Breast epithelium (tissue), 4 donors: ENCODE measurements around the gene CRTC1. TPM values are rescaled to one million over a fixed set of nuclear protein-coding genes. Genes with fewer than 3 reads are reported as not detected.
A peak's percentile ranks its signal among the peaks of the same experiment; 100 is the strongest.
"Not testable (repeated sequence)": the region's sequence is repeated elsewhere in the genome, so short reads cannot be mapped to it uniquely, and the experiment has no call there.

Source experiments
- DNase-seq, 2 donors: peaks; one replicate each; pipeline ENCODE4 v3.0.0-alpha.2; 2019; ENCODE audit warnings: low spot score in 2 of 2
- H3K27ac ChIP-seq, 2 donors: fragments of 200-600 bp; sonication (generic) in 1 of 2; one replicate each; pipeline ENCODE4 v1.5.1; 2016 to 2019; ENCODE audit warnings: mild to moderate bottlenecking in 1 of 2
- H3K27me3 ChIP-seq, 2 donors: fragments of 200-600 bp; sonication (generic) in 1 of 2; one replicate each; pipeline versions ENCODE4 v1.5.1 to v1.6.0; 2017 to 2019; ENCODE audit warnings: control low read depth in 1 of 2, mild to moderate bottlenecking in 1 of 2
- H3K36me3 ChIP-seq: fragments of 200-600 bp; one replicate; pipeline ENCODE4 v1.5.1; 2019
- H3K4me1 ChIP-seq, 2 donors: fragments of 200-600 bp; sonication (generic); one replicate each; pipeline ENCODE4 v1.5.1; 2016 to 2019; ENCODE audit warnings: control low read depth in 1 of 2
- H3K4me3 ChIP-seq, 3 donors: fragments of 200-600 bp; sonication (generic); 1 replicate in 2 of 3; 2 replicates in 1 of 3; pipeline ENCODE4 v1.5.1; 2016 to 2019; ENCODE audit warnings: mild to moderate bottlenecking in 3 of 3, moderate library complexity in 2 of 3
- H3K9me3 ChIP-seq, 2 donors: fragments of 200-600 bp; sonication (generic) in 1 of 2; one replicate each; pipeline ENCODE4 v1.5.1; 2016 to 2019; ENCODE audit warnings: control low read depth in 1 of 2
- CTCF ChIP-seq, 3 donors: fragments of 450-650 bp; IDR thresholded peaks; one replicate each; pipeline ENCODE4 v1.5.1; 2016 to 2017; ENCODE audit warnings: antibody characterized with exemption in 3 of 3, mild to moderate bottlenecking in 3 of 3, moderate library complexity in 3 of 3
- POLR2A ChIP-seq: fragments of 450-650 bp; IDR thresholded peaks from one replicate; pipeline ENCODE4 v1.6.1; 2016; ENCODE audit warnings: antibody characterized with exemption, mild to moderate bottlenecking, moderate library complexity
- POLR2AphosphoS5 ChIP-seq, 3 donors: sonication (generic); formaldehyde crosslinking; IDR thresholded peaks; one replicate each; pipeline ENCODE4 v1.6.1; 2017; ENCODE audit warnings: antibody characterized with exemption in 3 of 3
- intact Hi-C: fragments of 100-400 bp; cut with DNase I; formaldehyde crosslinking; loops from one replicate; pipeline ENCODE4 v1.15.1; 2023; ENCODE audit warnings: low total_unique reads
- total RNA-seq, 3 donors: library from RNA; depleted of rRNA; stranded (reverse); fragments of >200 nt; gene quantifications; one replicate each; pipeline ENCODE4 v1.1.0, GENCODE V29; 2016

The CRTC1 gene
- total RNA-seq, 3 donors from 2014 or later, result 4.8 to 6.1 (median 5.9) TPM

- peaks cover 2% of the 10 kb centered on the region for H3K36me3 ChIP-seq
- intact Hi-C loops, result no loop called here
- peak overlapping the region; percentile 17 to 66 for H3K27ac ChIP-seq
- H3K27me3 ChIP-seq, result no peaks in the 10 kb centered on the region
- no peak overlapping the region for H3K4me3 ChIP-seq
- no peak for TF ChIP-seq POLR2A
- no peak for TF ChIP-seq CTCF (IDR thresholded peaks at IDR 0.05)
- no peak for TF ChIP-seq POLR2AphosphoS5 (IDR thresholded peaks at IDR 0.05)
- no peak for DNase-seq
- no peaks in the 10 kb centered on the region for H3K4me1 ChIP-seq
- H3K9me3 ChIP-seq, result no peaks in the 10 kb centered on the region
Observed at GRCh38 chr19:18672606-18673337, 10.7 kb upstream of the CRTC1 start.

- intact Hi-C loops, result no loop called here
- TF ChIP-seq POLR2A (no peak), CTCF (IDR thresholded peaks at IDR 0.05) (no peak), POLR2AphosphoS5 (IDR thresholded peaks at IDR 0.05) (no peak)
- H3K4me1 ChIP-seq, result no peaks in the 10 kb centered on the region
- DNase-seq, result no peak
- H3K4me3 ChIP-seq, result no peak overlapping the region
- H3K27ac ChIP-seq, result no peak overlapping the region
- H3K27me3 ChIP-seq, result no peaks in the 10 kb centered on the region
- no peaks in the 10 kb centered on the region for H3K9me3 ChIP-seq
- no peaks in the 10 kb centered on the region for H3K36me3 ChIP-seq
Observed at GRCh38 chr19:18674616-18675015, 8.9 kb upstream of the CRTC1 start.

GRCh38 chr19:18675779-18676178 lies 7.7 kb upstream of the CRTC1 start:
- Histone ChIP-seq H3K36me3 (no peaks in the 10 kb centered on the region), H3K27me3 (no peaks in the 10 kb centered on the region), H3K27ac (no peak overlapping the region), H3K4me3 (no peak overlapping the region), H3K4me1 (no peaks in the 10 kb centered on the region), H3K9me3 (no peaks in the 10 kb centered on the region)
- no peak for TF ChIP-seq CTCF (IDR thresholded peaks at IDR 0.05)
- TF ChIP-seq POLR2AphosphoS5 (IDR thresholded peaks at IDR 0.05), result no peak
- no peak for TF ChIP-seq POLR2A
- DNase-seq, result no peak
- intact Hi-C loops, result no loop called here

- no peaks in the 10 kb centered on the region for H3K36me3 ChIP-seq
- no peaks in the 10 kb centered on the region for H3K27me3 ChIP-seq
- TF ChIP-seq POLR2A (no peak), POLR2AphosphoS5 (IDR thresholded peaks at IDR 0.05) (no peak), CTCF (IDR thresholded peaks at IDR 0.05) (no peak)
- no peak overlapping the region for H3K27ac ChIP-seq
- no peaks in the 10 kb centered on the region for H3K4me1 ChIP-seq
- H3K9me3 ChIP-seq, result no peaks in the 10 kb centered on the region
- H3K4me3 ChIP-seq, result no peak overlapping the region
- intact Hi-C loops, result no loop called here
- no peak for DNase-seq
Observed at GRCh38 chr19:18676692-18677091, 6.8 kb upstream of the CRTC1 start.

- no peak overlapping the region for H3K27ac ChIP-seq
- H3K9me3 ChIP-seq, result no peaks in the 10 kb centered on the region
- no peak for TF ChIP-seq POLR2A
- TF ChIP-seq CTCF (IDR thresholded peaks at IDR 0.05), result no peak
- TF ChIP-seq POLR2AphosphoS5 (IDR thresholded peaks at IDR 0.05), result no peak
- no peaks in the 10 kb centered on the region for H3K27me3 ChIP-seq
- no peaks in the 10 kb centered on the region for H3K4me1 ChIP-seq
- H3K36me3 ChIP-seq, result no peaks in the 10 kb centered on the region
- no peak overlapping the region for H3K4me3 ChIP-seq
- no peak for DNase-seq
- intact Hi-C loops, result no loop called here
Observed at GRCh38 chr19:18677156-18677555, 6.3 kb upstream of the CRTC1 start.

- intact Hi-C loops, result loop anchor here (5.0 kb wide), 1 partner anchor 1358 kb away; no protein-coding TSS in a partner anchor
- not testable (repeated sequence) for H3K36me3 ChIP-seq, H3K27me3 ChIP-seq, H3K9me3 ChIP-seq, H3K4me1 ChIP-seq, DNase-seq, H3K27ac ChIP-seq, H3K4me3 ChIP-seq
Observed at GRCh38 chr19:18680148-18680547, 3.3 kb upstream of the CRTC1 start.
